Measurements from ENCODE around the gene EIF2S3. TPM values are rescaled to one million over a fixed set of nuclear protein-coding genes. Genes with fewer than 3 reads are reported as not detected.

The EIF2S3 gene
- total RNA-seq, 1 donor from 2014 or later = 135 TPM

DNA sequence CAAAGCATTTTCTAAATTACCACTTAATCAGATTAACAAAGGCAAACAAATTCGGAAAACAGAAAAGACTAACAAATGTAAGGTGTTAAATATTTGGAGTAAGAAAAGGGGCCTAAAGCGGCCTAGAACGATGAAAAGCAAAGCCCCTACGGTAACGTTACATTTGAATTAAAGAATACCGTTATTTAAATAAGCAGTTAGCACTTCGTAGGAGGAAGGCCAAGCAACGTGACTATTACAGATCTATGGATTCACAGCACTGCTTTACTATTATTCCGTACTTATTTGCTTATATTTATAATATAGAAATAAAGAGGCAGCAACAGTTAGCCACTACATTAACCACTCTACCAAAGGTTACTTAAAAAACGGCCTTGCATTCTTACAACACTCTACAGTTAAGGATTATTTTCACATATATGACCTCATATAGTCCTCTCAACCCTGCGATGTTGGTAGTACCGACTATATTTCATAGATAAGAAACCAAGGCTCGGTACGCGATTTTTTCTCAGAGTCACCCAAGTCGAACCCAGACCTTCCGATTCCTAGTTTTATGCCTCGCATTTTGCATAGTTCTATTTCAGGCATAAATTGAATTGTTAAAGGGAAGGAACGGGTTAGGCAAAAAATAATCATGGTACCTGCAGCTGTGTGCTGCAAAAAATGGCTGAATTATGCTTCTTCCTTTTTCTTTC, 30.6 kb upstream of the EIF2S3 start:
- DNase-seq = no peak
- intact Hi-C loops (cut with DNase I) = no loop called here
- Histone ChIP-seq H3K36me3 (no peaks in the 10 kb centered on the region), H3K4me1 (no peaks in the 10 kb centered on the region), H3K4me3 (peak overlapping the region; percentile 68), H3K27ac (peak overlapping the region; percentile 88), H3K9me3 (no peaks in the 10 kb centered on the region), H3K27me3 (no peaks in the 10 kb centered on the region)
- TF ChIP-seq, protein P1, sequence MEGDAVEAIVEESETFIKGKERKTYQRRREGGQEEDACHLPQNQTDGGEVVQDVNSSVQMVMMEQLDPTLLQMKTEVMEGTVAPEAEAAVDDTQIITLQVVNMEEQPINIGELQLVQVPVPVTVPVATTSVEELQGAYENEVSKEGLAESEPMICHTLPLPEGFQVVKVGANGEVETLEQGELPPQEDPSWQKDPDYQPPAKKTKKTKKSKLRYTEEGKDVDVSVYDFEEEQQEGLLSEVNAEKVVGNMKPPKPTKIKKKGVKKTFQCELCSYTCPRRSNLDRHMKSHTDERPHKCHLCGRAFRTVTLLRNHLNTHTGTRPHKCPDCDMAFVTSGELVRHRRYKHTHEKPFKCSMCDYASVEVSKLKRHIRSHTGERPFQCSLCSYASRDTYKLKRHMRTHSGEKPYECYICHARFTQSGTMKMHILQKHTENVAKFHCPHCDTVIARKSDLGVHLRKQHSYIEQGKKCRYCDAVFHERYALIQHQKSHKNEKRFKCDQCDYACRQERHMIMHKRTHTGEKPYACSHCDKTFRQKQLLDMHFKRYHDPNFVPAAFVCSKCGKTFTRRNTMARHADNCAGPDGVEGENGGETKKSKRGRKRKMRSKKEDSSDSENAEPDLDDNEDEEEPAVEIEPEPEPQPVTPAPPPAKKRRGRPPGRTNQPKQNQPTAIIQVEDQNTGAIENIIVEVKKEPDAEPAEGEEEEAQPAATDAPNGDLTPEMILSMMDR (IDR thresholded peaks at IDR 0.05) = no peak
- no peak for ATAC-seq

DNA sequence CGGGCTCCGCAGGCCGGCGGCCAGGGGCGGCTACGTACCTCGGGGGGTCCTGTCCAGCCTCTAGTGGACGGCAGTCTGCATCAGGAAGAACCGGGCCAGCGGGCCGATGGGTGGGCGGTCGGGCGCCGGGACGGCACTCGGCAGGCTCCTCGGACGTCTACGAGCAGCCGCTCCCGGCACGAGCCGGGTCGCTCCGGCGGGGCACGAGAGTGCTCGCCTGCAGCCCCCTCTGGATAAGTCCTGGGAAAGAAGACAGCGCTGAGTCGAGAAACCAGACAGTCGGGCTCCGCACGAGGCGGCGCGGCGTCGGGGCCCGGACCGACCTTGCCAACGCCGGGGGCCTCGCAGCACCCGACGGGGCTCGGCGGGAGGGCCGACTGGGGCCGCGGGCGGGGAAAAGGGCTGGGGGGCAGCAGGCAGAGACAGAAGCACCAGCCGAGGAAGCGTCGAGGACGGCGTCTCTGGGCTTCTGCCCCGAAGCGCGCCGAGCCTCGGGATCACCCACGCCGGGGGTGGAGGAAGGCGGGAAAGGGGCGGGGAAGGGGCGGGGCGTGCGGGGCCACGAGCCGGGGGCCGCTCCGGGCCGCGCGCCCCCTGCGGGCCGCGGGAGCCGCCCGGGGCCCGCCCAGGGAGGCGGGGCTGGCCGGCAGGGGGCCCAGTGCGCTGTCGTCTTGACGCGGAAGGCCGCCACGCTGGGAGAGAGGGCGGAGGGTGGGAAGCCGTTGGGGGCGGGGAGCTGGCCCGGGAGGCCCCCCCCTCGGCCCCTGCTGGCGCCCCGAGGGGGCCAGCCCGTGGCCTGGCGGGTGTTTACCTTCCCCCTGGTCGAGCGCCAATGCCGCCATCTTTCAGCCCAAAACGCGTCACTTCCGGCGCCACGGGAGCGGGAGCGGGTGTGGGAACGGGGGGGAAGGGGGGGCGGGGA, 29.7 kb upstream of the EIF2S3 start:
- H3K27me3 ChIP-seq = no peaks in the 10 kb centered on the region
- H3K36me3 ChIP-seq = no peaks in the 10 kb centered on the region
- intact Hi-C loops (cut with DNase I) = no loop called here
- no peaks in the 10 kb centered on the region for H3K9me3 ChIP-seq
- TF ChIP-seq, protein P1 (IDR thresholded peaks at IDR 0.05) = peak; percentile 12
- peak overlapping the region; percentile 68 for H3K4me3 ChIP-seq
- ATAC-seq (peak; percentile 98), DNase-seq (peak; percentile 93)
- peak overlapping the region; percentile 93 for H3K27ac ChIP-seq
- H3K4me1 ChIP-seq = no peaks in the 10 kb centered on the region

DNA sequence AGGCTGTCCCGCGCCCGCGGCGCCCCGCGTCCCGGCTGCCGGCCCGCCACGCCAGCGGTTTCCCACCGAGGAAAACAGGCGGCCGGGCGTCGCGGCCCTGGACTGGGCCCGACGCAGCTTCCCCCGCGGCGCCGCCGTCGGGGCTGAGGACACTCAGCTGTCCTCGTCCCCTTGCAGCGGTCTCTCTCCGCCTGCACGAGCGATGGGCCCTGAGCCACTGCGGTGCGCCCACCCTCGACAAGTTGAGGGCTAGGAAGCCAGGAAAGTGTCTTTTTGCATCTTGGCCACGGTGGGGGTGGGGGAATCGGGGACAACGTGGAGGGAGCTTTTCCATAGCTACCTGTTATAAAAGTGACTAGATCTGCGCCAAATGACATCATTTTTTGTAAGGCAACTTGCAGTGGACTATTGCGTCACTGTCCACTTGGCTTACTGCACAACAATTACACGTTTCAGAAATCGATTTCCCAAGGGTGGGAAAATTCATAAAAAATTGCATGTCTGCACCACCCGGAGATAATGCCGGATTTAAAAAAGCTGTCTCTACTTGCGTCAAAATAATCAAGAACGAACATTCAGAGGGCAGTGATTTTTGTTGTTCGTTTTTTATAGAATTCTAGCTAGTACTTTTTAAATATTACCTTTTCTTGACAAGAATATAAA, 28.9 kb upstream of the EIF2S3 start:
- Histone ChIP-seq H3K27me3 (no peaks in the 10 kb centered on the region), H3K4me3 (peak overlapping the region; percentile 53), H3K27ac (peak overlapping the region; percentile 93), H3K4me1 (no peaks in the 10 kb centered on the region), H3K36me3 (no peaks in the 10 kb centered on the region), H3K9me3 (no peaks in the 10 kb centered on the region)
- DNase-seq = no peak
- TF ChIP-seq, protein P1 (IDR thresholded peaks at IDR 0.05) = no peak
- peak; percentile 40 for ATAC-seq
- intact Hi-C loops (cut with DNase I) = no loop called here

DNA sequence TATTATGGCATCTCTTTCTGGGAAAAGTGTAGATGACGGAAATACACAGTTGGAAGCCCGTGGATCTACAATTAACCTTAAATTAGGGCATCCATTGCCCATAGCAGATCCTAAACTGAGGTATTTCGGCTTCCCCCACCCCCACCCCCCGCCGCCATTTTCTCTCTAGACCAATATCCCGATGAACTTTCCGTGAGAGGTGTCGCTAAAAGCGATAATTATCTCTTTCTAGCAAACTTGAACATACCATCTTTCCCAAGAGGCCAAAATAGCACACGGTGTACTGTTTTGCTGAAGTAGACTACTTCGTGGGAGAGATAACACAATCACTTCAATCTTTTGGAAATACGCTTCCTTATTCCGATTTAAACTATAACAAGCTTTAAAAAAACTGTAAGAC, 28.3 kb upstream of the EIF2S3 start:
- no peaks in the 10 kb centered on the region for H3K9me3 ChIP-seq
- no peaks in the 10 kb centered on the region for H3K36me3 ChIP-seq
- intact Hi-C loops (cut with DNase I) = no loop called here
- ATAC-seq (no peak), DNase-seq (no peak)
- no peaks in the 10 kb centered on the region for H3K4me1 ChIP-seq
- TF ChIP-seq, protein P1 (IDR thresholded peaks at IDR 0.05) = no peak
- peak overlapping the region; percentile 93 for H3K27ac ChIP-seq
- no peaks in the 10 kb centered on the region for H3K27me3 ChIP-seq
- H3K4me3 ChIP-seq = peak overlapping the region; percentile 53

DNA sequence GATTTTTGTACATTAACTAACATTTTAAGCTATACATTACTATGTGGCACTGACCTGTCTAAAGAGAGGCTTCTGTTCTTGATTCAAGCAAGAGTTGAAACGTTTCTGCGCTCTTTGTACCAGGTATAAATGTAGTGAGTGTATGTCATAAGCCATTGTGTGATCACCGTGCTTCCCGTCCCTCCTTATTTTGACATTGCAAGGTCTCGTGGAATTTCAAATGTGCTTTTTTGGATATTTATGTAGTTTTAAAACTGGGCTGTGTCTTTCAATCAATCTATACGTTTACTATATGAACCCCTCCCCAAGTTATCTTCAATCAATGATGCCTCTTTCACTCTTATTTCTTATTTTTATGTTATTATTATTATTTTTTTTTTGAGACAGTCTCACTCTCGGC, 27.7 kb upstream of the EIF2S3 start, which contains the start of gene KLHL15:
KLHL15 (minus strand) TSS at position 101 of the 400 bp plus-strand sequence. CDS start 20,493 bp downstream, outside the sequence.
- ATAC-seq (no peak), DNase-seq (no peak)
- TF ChIP-seq, protein P1 (IDR thresholded peaks at IDR 0.05) = no peak
- H3K27me3 ChIP-seq = no peaks in the 10 kb centered on the region
- no peaks in the 10 kb centered on the region for H3K36me3 ChIP-seq
- H3K4me3 ChIP-seq = peak within 1 kb of the TSS; percentile 53
- peak within 1 kb of the TSS; percentile 93 for H3K27ac ChIP-seq
- H3K9me3 ChIP-seq = no peaks in the 10 kb centered on the region
- intact Hi-C loops (cut with DNase I) = no loop called here
- no peaks in the 10 kb centered on the region for H3K4me1 ChIP-seq

All from upper lobe of right lung (tissue), 1 donor.